Gastrocnemius medialis (tissue), 4 donors: ENCODE results near the gene LRRC1. TPM values are rescaled to one million over a fixed set of nuclear protein-coding genes. Genes with fewer than 3 reads are reported as not detected.

Source experiments
- ATAC-seq, 2 donors: fragments of 150-250 bp; one replicate each; pipeline ENCODE4 v1.9.1; 2016
- DNase-seq, 2 donors: peaks; one replicate each; pipeline ENCODE4 v3.0.0-alpha.2; 2019
- H3K27ac ChIP-seq, 4 donors: fragments of 200-600 bp; sonication (generic); 1 replicate in 1 of 4; 2 replicates in 3 of 4; pipeline ENCODE4 v1.5.1; 2016 to 2018; ENCODE audit warnings: mild to moderate bottlenecking in 2 of 4, moderate library complexity in 1 of 4
- H3K27me3 ChIP-seq, 3 donors: fragments of 200-600 bp; sonication (generic) in 2 of 3; 1 replicate in 1 of 3; 2 replicates in 2 of 3; pipeline versions ENCODE4 v1.5.1 to v1.6.0; 2016 to 2019; ENCODE audit warnings: mild to moderate bottlenecking in 1 of 3, moderate library complexity in 1 of 3
- H3K36me3 ChIP-seq, 2 donors: fragments of 200-600 bp; sonication (generic) in 1 of 2; one replicate each; pipeline ENCODE4 v1.5.1; 2017 to 2018
- H3K4me1 ChIP-seq, 2 donors: fragments of 200-600 bp; sonication (generic) in 1 of 2; one replicate each; pipeline ENCODE4 v1.5.1; 2016 to 2017; ENCODE audit warnings: mild to moderate bottlenecking in 2 of 2
- H3K4me3 ChIP-seq, 4 donors: fragments of 200-600 bp; sonication (generic) in 3 of 4; 1 replicate in 1 of 4; 2 replicates in 3 of 4; pipeline ENCODE4 v1.5.1; 2016 to 2019; ENCODE audit warnings: mild to moderate bottlenecking in 2 of 4
- H3K9me3 ChIP-seq, 3 donors: fragments of 200-600 bp; sonication (generic) in 2 of 3; 1 replicate in 1 of 3; 2 replicates in 2 of 3; pipeline ENCODE4 v1.5.1; 2016 to 2019
- CTCF ChIP-seq, 5 experiments: fragments of 450-650 bp in 3 of 5; fragments of 200-600 bp in 2 of 5; sonication (generic) in 2 of 5; IDR thresholded peaks in 4 of 5; conservative IDR thresholded peaks in 1 of 5; 1 replicate in 4 of 5; 2 replicates in 1 of 5; pipeline ENCODE4 v1.5.1; 2016 to 2019; ENCODE audit warnings: antibody characterized with exemption in 5 of 5, mild to moderate bottlenecking in 3 of 5, moderate library complexity in 3 of 5
- POLR2A ChIP-seq, 2 donors: fragments of 450-650 bp; IDR thresholded peaks; one replicate each; pipeline ENCODE4 v1.6.1; 2017; ENCODE audit warnings: antibody characterized with exemption in 2 of 2, mild to moderate bottlenecking in 2 of 2, moderate library complexity in 2 of 2
- in situ Hi-C, 4 donors: fragments of 200-750 bp; cut with MboI; loops; one replicate each; pipeline versions ENCODE4 v1.15.0 to v1.8.0; 2017; ENCODE audit warnings: low sequenced_read_pairs in 4 of 4
- intact Hi-C: fragments of 100-400 bp; cut with DNase I; formaldehyde crosslinking; loops from one replicate; pipeline ENCODE4 v1.15.1; 2023; ENCODE audit warnings: low total_unique reads
- total RNA-seq, 4 donors: library from RNA; depleted of rRNA; stranded (reverse); fragments of >200 nt; gene quantifications; one replicate each; pipeline versions ENCODE4 v1.1.0 to v1.2.3, GENCODE V29; 2016

The LRRC1 gene
- total RNA-seq, 4 donors from 2014 or later, result 0.67 to 8.5 (median 2.4) TPM

- no peak for TF ChIP-seq CTCF (IDR thresholded peaks at IDR 0.05 in 4 of 5, conservative IDR thresholded peaks at IDR 0.05 in 1 of 5)
- TF ChIP-seq POLR2A (IDR thresholded peaks at IDR 0.05), result no peak
- Histone ChIP-seq H3K4me1 (no peaks in the 10 kb centered on the region), H3K4me3 (no peak overlapping the region), H3K27me3 (no peaks in the 10 kb centered on the region), H3K36me3 (no peaks in the 10 kb centered on the region), H3K27ac (no peak overlapping the region), H3K9me3 (no peaks in the 10 kb centered on the region)
- ATAC-seq (no peak), DNase-seq (no peak)
- in situ Hi-C loops (no loop called here), intact Hi-C loops (no loop called here)
These were observed 94.1 kb downstream of the LRRC1 start for GRCh38 chr6:53888931-53889330.

- in situ Hi-C loops (no loop called here), intact Hi-C loops (no loop called here)
- Histone ChIP-seq H3K4me3 (no peak overlapping the region), H3K36me3 (no peaks in the 10 kb centered on the region), H3K27ac (no peak overlapping the region), H3K4me1 (no peaks in the 10 kb centered on the region), H3K27me3 (no peaks in the 10 kb centered on the region), H3K9me3 (no peaks in the 10 kb centered on the region)
- DNase-seq (no peak), ATAC-seq (no peak)
- TF ChIP-seq CTCF (IDR thresholded peaks at IDR 0.05 in 4 of 5, conservative IDR thresholded peaks at IDR 0.05 in 1 of 5) (no peak), POLR2A (IDR thresholded peaks at IDR 0.05) (no peak)
These were observed 94.6 kb downstream of the LRRC1 start for GRCh38 chr6:53889365-53889764.

- Histone ChIP-seq H3K4me1 (no peaks in the 10 kb centered on the region), H3K36me3 (no peaks in the 10 kb centered on the region), H3K4me3 (no peak overlapping the region), H3K9me3 (no peaks in the 10 kb centered on the region), H3K27me3 (no peaks in the 10 kb centered on the region), H3K27ac (no peak overlapping the region)
- in situ Hi-C loops, result no loop called here
- TF ChIP-seq POLR2A (IDR thresholded peaks at IDR 0.05) (no peak), CTCF (IDR thresholded peaks at IDR 0.05 in 4 of 5, conservative IDR thresholded peaks at IDR 0.05 in 1 of 5) (no peak)
- intact Hi-C loops, result no loop called here
- ATAC-seq (no peak), DNase-seq (no peak)
These were observed 97.9 kb downstream of the LRRC1 start for GRCh38 chr6:53892707-53893106.

GRCh38 chr6:53894091-53894490, 99.3 kb downstream of the LRRC1 start:
- Histone ChIP-seq H3K36me3 (no peaks in the 10 kb centered on the region), H3K4me1 (no peaks in the 10 kb centered on the region), H3K9me3 (no peaks in the 10 kb centered on the region), H3K27ac (no peak overlapping the region), H3K4me3 (no peak overlapping the region), H3K27me3 (no peaks in the 10 kb centered on the region)
- ATAC-seq (no peak), DNase-seq (no peak)
- intact Hi-C loops (no loop called here), in situ Hi-C loops (no loop called here)
- TF ChIP-seq POLR2A (IDR thresholded peaks at IDR 0.05) (no peak), CTCF (IDR thresholded peaks at IDR 0.05 in 4 of 5, conservative IDR thresholded peaks at IDR 0.05 in 1 of 5) (no peak)

- TF ChIP-seq CTCF (IDR thresholded peaks at IDR 0.05 in 4 of 5, conservative IDR thresholded peaks at IDR 0.05 in 1 of 5) (no peak), POLR2A (IDR thresholded peaks at IDR 0.05) (no peak)
- H3K9me3 ChIP-seq, result no peaks in the 10 kb centered on the region
- in situ Hi-C loops, result no loop called here
- H3K4me3 ChIP-seq, result no peak overlapping the region
- no peaks in the 10 kb centered on the region for H3K36me3 ChIP-seq
- H3K27ac ChIP-seq, result no peak overlapping the region
- H3K27me3 ChIP-seq, result no peaks in the 10 kb centered on the region
- DNase-seq, result no peak
- intact Hi-C loops, result no loop called here
- H3K4me1 ChIP-seq, result no peaks in the 10 kb centered on the region
- no peak for ATAC-seq
These were observed 101.4 kb downstream of the LRRC1 start for GRCh38 chr6:53896196-53896595.
